Stimulated activated CD8-positive, alpha-beta memory T cell treated with anti-CD3 and anti-CD28 coated beads, Interleukin-15, amount 100 ng/mL, for 1 hour (primary cell): ENCODE measurements around the gene FBXL17.
"Not testable (repeated sequence)": the region's sequence is repeated elsewhere in the genome, so short reads cannot be mapped to it uniquely, and the experiment has no call there.

ENCODE experiments used
- DNase-seq: peaks from one replicate; pipeline ENCODE4 v3.0.0-alpha.2; 2020; ENCODE audit warnings: low read depth

Gene FBXL17

GRCh38 chr5:108311682-108312081 lies 70.2 kb downstream of the FBXL17 start:
- no peak for DNase-seq

GRCh38 chr5:108303611-108304010 lies 78.3 kb downstream of the FBXL17 start:
- DNase-seq = no peak

- DNase-seq = no peak
These were observed 78.8 kb downstream of the FBXL17 start for GRCh38 chr5:108303086-108303485.

- no peak for DNase-seq
These were observed 84.8 kb downstream of the FBXL17 start for GRCh38 chr5:108297042-108297601.

DNA sequence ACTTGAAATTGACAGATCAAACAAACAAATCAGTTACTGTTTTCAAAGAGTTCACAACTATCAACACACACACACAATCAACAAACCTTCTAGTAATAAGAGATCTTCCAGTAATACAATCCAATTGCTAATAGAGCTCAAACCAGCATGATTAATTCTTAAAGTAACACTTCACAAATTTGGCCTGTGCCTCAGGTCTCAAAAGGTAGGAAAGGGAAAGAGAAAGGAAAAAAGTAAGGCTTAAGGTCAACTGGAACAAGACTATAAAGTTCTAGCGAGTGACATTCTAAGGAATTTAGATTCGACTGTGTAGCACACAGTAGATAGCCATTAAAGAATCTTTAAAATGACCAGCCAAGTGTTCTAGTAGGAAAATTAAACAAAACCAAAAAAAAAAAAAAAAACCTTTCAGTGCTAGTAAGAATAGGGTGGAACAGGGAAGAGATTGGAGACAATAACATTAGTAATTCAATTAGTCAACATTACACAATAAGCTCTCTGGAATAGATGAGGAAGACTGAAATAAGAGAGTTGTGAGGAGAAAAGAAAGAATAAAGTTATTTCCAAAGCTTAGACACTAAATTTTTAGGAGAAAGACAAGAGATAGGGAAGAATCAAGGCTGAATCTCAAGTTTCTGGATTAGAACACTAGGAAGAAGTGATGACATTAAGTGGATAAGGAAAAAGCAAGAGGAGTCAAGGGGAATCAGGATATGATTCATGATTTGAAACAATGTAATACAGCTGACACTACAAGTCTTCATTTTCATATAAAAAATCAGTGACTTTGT lies 86.1 kb downstream of the FBXL17 start:
- DNase-seq = no peak

DNA sequence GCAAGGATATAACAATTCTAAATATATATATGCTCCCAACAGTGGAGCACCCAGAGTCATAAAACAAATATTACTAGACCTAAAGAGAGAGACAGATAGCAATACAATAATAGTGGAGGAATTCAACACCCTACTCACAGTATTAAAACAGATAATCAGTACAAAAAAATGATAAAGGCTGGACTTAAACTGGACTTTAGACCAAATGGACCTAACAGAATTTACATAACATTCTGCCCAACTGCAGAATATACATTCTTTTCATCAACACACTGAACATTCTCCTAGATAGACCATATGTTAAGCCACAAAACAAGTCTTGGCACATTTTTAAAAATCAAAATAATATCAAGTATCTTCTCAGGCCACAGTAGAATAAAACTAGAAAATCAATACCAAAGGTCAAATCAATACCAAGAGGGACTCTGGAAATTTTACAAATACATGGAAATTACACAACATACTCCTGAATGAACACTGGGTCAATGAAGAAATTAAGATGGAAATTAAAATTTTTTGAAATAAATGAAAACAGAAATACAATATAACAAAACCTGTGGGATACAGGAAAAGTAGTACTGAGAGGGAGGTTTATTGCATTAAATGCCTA lies 100.8 kb downstream of the FBXL17 start:
- no peak for DNase-seq

DNA sequence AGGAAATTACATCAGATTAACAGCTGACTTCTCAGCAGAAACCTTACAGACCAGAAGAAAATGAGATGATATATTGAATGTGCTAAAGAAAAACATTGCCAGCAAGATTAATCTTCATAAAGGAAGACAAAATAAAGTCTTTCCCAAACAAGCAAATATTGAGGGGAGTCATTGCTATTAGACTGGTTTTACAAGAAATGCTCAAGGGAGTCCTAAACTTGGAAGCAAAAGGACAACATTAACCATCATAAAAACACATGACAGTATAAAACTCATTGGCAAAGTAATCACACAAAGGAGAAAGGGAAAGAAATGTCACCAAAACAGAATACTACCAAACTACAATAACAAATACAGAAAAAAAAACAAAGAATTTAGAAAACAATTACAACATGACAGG lies 101.7 kb downstream of the FBXL17 start:
- no peak for DNase-seq

- no peak for DNase-seq
These were observed 103.3 kb downstream of the FBXL17 start for GRCh38 chr5:108278285-108279240.

GRCh38 chr5:108276187-108277050 lies 105.5 kb downstream of the FBXL17 start:
- DNase-seq = no peak

DNA sequence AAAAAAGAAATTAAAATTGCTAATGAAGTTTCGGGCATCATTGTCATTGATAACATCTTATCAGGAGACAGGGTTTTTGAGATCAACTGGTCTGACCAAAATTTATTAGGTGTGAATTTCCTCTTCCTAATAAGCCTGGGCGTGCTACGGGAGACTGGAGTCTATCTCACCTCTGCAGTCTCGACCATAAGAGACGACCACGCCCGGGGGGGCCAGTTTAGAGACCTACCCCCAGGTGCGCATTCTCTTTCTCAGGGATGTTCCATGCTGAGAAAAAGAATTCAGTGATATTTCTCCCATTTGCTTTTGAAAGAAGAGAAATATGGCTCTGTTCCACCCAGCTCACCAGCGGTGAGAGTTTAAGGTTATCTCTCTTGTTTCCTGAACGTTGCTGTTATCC lies 107.8 kb downstream of the FBXL17 start:
- not testable (repeated sequence) for DNase-seq

DNA sequence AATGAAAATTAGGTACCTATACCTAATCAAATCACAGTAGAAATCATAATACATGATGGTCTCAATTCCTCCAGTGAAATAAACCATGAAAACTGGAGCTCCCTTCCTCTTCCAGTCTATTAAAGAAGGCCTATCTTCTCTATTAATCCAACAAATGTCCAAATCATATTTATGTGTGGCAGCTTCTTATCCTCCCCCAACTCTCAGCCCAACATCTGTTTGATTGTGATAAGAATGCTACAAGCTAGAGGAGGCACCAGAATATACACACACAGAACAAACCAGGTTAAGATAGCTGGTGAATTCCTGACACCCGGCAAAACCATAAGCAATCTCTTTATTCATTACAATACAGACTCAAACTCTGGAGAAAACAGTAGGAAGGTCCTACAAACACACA lies 110.8 kb downstream of the FBXL17 start:
- DNase-seq = no peak

GRCh38 chr5:108266242-108266641 lies 115.7 kb downstream of the FBXL17 start:
- DNase-seq = no peak

GRCh38 chr5:108264533-108264932 lies 117.4 kb downstream of the FBXL17 start:
- no peak for DNase-seq

DNA sequence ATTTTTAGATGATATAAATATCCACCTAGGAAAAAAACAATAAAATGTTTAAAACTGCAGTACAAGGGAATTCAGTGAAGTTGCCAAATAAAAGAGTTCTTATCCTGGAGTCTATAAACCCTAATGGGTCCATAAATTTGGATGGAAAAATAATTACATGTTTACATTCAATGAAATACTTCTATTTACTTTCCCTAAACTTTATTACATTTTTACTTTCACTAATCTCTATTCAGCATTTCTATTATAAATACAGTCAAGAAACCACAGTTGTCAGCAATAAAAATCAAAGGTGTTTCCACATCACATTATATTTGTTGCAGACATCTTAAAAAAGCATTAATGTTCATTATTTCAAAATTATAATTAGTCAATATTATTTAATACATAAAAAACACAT lies 118.6 kb downstream of the FBXL17 start:
- DNase-seq = no peak

DNA sequence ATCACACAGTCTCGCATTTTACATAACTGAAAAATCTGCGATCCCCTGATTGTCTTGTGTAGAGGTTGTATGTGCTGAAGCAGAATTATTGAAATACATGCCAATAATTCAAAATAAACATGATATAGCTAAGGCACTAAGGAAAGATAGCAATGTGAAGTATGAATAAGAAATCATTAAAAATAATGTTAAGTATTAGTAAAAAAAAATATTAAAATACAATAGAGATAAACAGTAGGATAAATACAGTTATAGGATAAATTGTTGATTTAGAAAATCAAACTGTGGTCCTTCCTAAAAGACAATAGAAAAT lies 121.1 kb downstream of the FBXL17 start:
- no peak for DNase-seq

GRCh38 chr5:108260117-108260857 lies 121.6 kb downstream of the FBXL17 start:
- peak; percentile 35 for DNase-seq

DNA sequence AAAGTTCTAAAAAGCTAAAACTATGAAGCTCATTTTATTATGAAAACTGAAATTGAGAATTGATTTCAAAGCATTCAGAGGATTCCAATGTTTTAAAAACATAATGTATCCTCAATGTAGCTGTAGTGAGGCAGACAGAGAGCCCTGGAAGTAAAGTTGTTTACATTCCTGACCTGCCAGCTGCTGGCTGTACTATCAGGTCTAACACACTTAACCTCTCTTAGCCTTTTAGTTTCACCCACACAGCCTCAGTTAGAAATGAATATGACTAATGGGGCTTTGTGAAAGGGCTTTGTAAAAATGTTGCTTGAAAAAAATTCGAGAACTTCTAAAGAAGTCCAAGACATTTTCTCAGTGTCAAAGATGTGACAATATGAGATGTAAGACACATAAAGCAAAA lies 122.6 kb downstream of the FBXL17 start:
- no peak for DNase-seq

GRCh38 chr5:108257996-108258395 lies 123.9 kb downstream of the FBXL17 start:
- no peak for DNase-seq

- DNase-seq = no peak
These were observed 126.4 kb downstream of the FBXL17 start for GRCh38 chr5:108255468-108255867.

DNA sequence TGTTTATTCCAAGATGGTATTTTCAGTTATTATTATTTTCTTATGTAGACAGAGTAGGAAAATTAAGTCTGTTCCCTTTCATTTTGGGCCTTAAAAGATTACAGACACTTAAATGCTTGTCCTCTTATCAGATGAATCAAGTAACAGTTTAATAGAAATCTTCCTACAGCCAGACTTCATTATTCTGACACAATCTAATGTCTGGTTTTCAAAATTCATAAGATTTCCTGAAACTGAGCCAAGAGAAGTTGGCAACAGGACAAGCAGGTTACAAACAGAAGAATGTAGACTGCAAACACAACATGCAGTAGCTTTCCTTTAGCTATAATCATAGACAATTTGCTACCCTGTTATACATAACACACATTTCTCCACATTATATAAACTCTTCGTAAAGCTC lies 130.5 kb downstream of the FBXL17 start:
- no peak for DNase-seq
